Measurements from ENCODE around the gene SPACA4. TPM values are rescaled to one million over a fixed set of nuclear protein-coding genes. Genes with fewer than 3 reads are reported as not detected.

Gene SPACA4
- total RNA-seq, 1 donor from 2014 or later: 0.98 TPM

DNA sequence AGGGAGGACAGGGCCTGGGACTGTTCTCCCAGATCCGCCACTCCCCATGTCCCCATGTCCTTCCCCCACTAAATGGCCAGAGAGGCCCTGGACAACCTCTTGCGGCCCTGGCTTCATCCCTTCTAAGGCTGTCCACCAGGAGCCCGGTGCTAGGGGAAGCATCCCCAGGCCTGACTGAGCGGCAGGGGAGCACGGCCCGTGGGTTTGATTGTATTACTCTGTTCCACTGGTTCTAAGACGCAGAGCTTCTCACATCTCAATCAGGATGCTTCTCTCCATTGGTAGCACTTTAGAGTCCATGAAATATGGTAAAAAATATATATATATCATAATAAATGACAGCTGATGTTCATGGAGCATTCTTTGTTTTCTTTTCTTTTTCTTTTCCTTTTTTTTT, 815 bp downstream of the SPACA4 start:
- TF ChIP-seq, protein P1, sequence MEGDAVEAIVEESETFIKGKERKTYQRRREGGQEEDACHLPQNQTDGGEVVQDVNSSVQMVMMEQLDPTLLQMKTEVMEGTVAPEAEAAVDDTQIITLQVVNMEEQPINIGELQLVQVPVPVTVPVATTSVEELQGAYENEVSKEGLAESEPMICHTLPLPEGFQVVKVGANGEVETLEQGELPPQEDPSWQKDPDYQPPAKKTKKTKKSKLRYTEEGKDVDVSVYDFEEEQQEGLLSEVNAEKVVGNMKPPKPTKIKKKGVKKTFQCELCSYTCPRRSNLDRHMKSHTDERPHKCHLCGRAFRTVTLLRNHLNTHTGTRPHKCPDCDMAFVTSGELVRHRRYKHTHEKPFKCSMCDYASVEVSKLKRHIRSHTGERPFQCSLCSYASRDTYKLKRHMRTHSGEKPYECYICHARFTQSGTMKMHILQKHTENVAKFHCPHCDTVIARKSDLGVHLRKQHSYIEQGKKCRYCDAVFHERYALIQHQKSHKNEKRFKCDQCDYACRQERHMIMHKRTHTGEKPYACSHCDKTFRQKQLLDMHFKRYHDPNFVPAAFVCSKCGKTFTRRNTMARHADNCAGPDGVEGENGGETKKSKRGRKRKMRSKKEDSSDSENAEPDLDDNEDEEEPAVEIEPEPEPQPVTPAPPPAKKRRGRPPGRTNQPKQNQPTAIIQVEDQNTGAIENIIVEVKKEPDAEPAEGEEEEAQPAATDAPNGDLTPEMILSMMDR (IDR thresholded peaks at IDR 0.05): no peak
- ATAC-seq (no peak), DNase-seq (no peak)
- Histone ChIP-seq H3K9me3 (no peaks in the 10 kb centered on the region), H3K4me3 (no peak overlapping the region), H3K4me1 (no peaks in the 10 kb centered on the region), H3K27me3 (no peaks in the 10 kb centered on the region), H3K27ac (no peak overlapping the region), H3K36me3 (no peaks in the 10 kb centered on the region)
- intact Hi-C loops (cut with DNase I): no loop called here

DNA sequence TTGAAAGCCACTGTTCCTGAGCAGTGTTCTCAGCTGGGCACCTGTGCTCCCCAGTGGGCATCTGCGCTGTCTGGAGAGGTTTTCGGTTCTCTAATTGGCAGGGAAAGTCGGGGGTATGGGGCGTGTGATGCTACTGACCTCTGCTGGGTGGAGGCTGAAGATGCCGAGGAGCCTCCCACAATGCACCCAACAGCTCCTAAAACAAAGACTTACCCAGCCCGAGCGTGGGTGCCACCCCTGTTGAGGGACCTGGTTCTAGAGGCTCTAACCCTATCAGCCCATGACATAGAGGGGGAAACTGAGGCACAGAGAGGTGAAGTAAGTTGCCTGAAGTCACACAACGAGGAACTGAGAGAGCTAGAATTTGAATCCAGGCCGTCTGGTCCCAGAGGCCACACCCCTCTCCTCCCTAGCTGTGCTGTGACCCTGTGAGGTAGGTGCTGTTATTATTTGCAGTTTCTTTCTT, 2.3 kb downstream of the SPACA4 start:
- DNase-seq (no peak), ATAC-seq (peak; percentile 78)
- TF ChIP-seq, protein P1 (IDR thresholded peaks at IDR 0.05): peak; percentile 41
- no peak overlapping the region for H3K4me3 ChIP-seq
- intact Hi-C loops (cut with DNase I): no loop called here
- H3K36me3 ChIP-seq: no peaks in the 10 kb centered on the region
- H3K4me1 ChIP-seq: no peaks in the 10 kb centered on the region
- H3K9me3 ChIP-seq: no peaks in the 10 kb centered on the region
- H3K27ac ChIP-seq: no peak overlapping the region
- H3K27me3 ChIP-seq: no peaks in the 10 kb centered on the region

- intact Hi-C loops (cut with DNase I): no loop called here
- Histone ChIP-seq H3K4me3 (no peak overlapping the region), H3K9me3 (no peaks in the 10 kb centered on the region), H3K27ac (no peak overlapping the region), H3K4me1 (no peaks in the 10 kb centered on the region), H3K36me3 (no peaks in the 10 kb centered on the region), H3K27me3 (no peaks in the 10 kb centered on the region)
- ATAC-seq (no peak), DNase-seq (no peak)
- TF ChIP-seq, protein P1 (IDR thresholded peaks at IDR 0.05): no peak
These were observed 3.1 kb downstream of the SPACA4 start for GRCh38 chr19:48609571-48610108.

DNA sequence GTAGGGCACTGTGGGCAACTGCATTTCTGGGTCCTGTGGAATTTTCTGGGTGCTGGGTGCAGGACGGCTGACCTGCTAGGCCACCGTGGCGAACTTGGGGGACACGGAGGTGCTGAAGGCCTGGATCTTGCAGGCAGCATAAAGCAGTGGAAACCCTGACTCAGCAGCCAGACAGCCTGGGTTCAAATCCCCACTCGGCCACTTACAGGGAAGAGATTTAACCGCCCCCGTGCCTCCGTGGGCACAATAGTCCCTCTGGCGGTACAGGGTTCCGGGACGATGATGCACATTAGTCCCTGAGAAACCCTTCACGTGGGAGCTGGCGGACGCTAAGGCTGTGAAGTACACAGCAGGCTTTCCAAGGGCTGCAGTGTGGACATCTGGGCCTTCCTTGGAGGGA, 5.3 kb downstream of the SPACA4 start:
- H3K27ac ChIP-seq: no peak overlapping the region

DNA sequence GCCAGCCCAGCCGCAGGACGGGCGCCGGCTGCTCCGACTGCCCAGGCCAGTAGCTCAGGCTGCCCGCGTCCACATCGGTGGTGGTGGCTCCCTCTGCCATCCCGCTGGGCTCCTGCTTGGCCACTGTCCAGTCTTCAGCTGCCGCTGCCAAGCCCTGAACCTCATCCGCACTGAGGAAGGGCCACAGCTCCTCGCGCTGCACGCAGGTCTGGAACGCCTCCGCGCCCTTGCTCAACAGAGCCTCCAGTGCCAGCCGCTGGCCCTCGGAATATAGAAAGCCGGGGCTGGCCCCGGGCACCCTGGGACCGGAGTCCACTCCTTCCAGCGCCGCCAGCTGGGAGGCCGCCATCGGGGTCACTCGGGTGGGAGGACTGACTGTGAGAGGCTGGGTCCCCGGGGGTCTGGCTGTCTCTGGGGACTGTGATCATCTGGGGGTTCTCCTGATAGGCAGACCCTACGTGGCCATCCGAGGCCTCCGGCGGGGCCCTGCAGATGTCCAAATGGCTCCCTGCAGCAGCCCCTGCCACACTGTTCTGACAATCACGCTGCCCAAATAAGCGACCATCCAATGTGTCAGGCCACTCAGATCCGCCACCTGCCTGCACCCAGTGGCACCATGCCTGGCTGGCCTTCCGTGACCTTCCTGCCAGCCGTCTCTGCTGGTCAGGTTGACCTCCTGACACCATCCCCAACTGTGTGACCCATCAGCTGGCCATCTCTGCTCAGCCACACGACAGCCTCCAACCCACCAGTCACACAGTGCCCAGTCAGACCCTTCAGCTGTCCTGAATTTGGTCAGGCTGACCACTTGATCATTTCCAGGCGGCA, 6.7 kb downstream of the SPACA4 start:
- H3K27me3 ChIP-seq: no peaks in the 10 kb centered on the region
- H3K36me3 ChIP-seq: peaks cover 30% of the 10 kb centered on the region
- ATAC-seq (peak; percentile 4), DNase-seq (peak; percentile 78)
- peak overlapping the region; percentile 42 for H3K4me3 ChIP-seq
- peaks cover 25% of the 10 kb centered on the region for H3K4me1 ChIP-seq
- no peaks in the 10 kb centered on the region for H3K9me3 ChIP-seq
- H3K27ac ChIP-seq: no peak overlapping the region
- intact Hi-C loops (cut with DNase I): no loop called here
- TF ChIP-seq, protein P1 (IDR thresholded peaks at IDR 0.05): no peak

More for the DNA sequence above, 5.3 kb downstream of the SPACA4 start:
- Histone ChIP-seq H3K9me3 (no peaks in the 10 kb centered on the region), H3K4me1 (peaks cover 13% of the 10 kb centered on the region), H3K4me3 (no peak overlapping the region), H3K36me3 (peaks cover 22% of the 10 kb centered on the region), H3K27me3 (no peaks in the 10 kb centered on the region)
- TF ChIP-seq, protein P1 (IDR thresholded peaks at IDR 0.05): no peak
- intact Hi-C loops (cut with DNase I): no loop called here
- DNase-seq (no peak), ATAC-seq (no peak)
